Astrocyte (in vitro differentiated cells and primary cell): ENCODE measurements around the gene TOB1. TPM values are rescaled to one million over a fixed set of nuclear protein-coding genes. Genes with fewer than 3 reads are reported as not detected.

Experiments
- DNase-seq: peaks from one replicate; pipeline ENCODE4 v3.0.0-alpha.2; 2010; ENCODE audit warnings: low read depth
- FAIRE-seq: peaks from 2 replicates; lab custom pipeline; 2011; peaks lifted over from hg19 to GRCh38; lab: Jason Lieb, UNC
- H2AFZ ChIP-seq: 2 replicates; pipeline ENCODE4 v1.6.0; 2012; ENCODE audit warnings: low read depth, low read length, inconsistent platforms
- H3K27ac ChIP-seq: 2 replicates; pipeline ENCODE4 v1.5.1; 2011; ENCODE audit warnings: low read depth, low read length, inconsistent platforms
- H3K27me3 ChIP-seq: 2 replicates; pipeline ENCODE4 v1.6.0; 2011; ENCODE audit warnings: low read length, inconsistent platforms; ENCODE audit not compliant: insufficient read depth
- H3K36me3 ChIP-seq: 2 replicates; pipeline ENCODE4 v1.5.1; 2011; ENCODE audit warnings: low read length, inconsistent platforms; ENCODE audit not compliant: insufficient read depth
- H3K4me1 ChIP-seq: 2 replicates; pipeline ENCODE4 v1.5.1; 2011; ENCODE audit warnings: low read length, inconsistent platforms; ENCODE audit not compliant: insufficient read depth
- H3K4me2 ChIP-seq: 2 replicates; pipeline ENCODE4 v1.6.0; 2012; ENCODE audit warnings: low read length, inconsistent platforms
- H3K4me3 ChIP-seq: 2 replicates; pipeline ENCODE4 v1.5.1; 2011; ENCODE audit warnings: low read depth, mild to moderate bottlenecking, low read length, inconsistent platforms; ENCODE audit not compliant: insufficient read depth
- H3K79me2 ChIP-seq: 2 replicates; pipeline ENCODE4 v1.6.0; 2012; ENCODE audit warnings: mild to moderate bottlenecking, low read length, inconsistent platforms; ENCODE audit not compliant: insufficient read depth
- H3K9ac ChIP-seq: 2 replicates; pipeline ENCODE4 v1.6.0; 2012; ENCODE audit warnings: mild to moderate bottlenecking, low read length, inconsistent platforms
- H3K9me3 ChIP-seq: 2 replicates; pipeline ENCODE4 v1.5.1; 2012; ENCODE audit warnings: low read depth, mild to moderate bottlenecking, low read length, inconsistent platforms; ENCODE audit not compliant: insufficient read depth
- H4K20me1 ChIP-seq: 2 replicates; pipeline ENCODE4 v1.6.0; 2012; ENCODE audit warnings: low read length, inconsistent platforms; ENCODE audit not compliant: insufficient read depth
- H3K27ac Mint-ChIP-seq: one replicate; pipeline ENCODE4 v1.8.0; 2021; ENCODE audit warnings: mild to moderate bottlenecking, mixed read lengths; ENCODE audit not compliant: unreplicated experiment
- H3K27me3 Mint-ChIP-seq: one replicate; pipeline ENCODE4 v1.8.0; 2021; ENCODE audit warnings: low read depth, mixed read lengths; ENCODE audit not compliant: unreplicated experiment
- H3K36me3 Mint-ChIP-seq: one replicate; pipeline ENCODE4 v1.8.0; 2021; ENCODE audit warnings: low read depth, mixed read lengths; ENCODE audit not compliant: unreplicated experiment
- H3K4me1 Mint-ChIP-seq: one replicate; pipeline ENCODE4 v1.8.0; 2021; ENCODE audit warnings: low read depth, mixed read lengths; ENCODE audit not compliant: unreplicated experiment
- H3K4me3 Mint-ChIP-seq: one replicate; pipeline ENCODE4 v1.8.0; 2021; ENCODE audit warnings: mild to moderate bottlenecking, moderate library complexity, mixed read lengths; ENCODE audit not compliant: unreplicated experiment
- H3K9me3 Mint-ChIP-seq: one replicate; pipeline ENCODE4 v1.8.0; 2021; ENCODE audit warnings: mild to moderate bottlenecking, mixed read lengths; ENCODE audit not compliant: unreplicated experiment
- EZH2 ChIP-seq: IDR thresholded peaks from 2 replicates; pipeline ENCODE4 v1.6.1; 2012; ENCODE audit warnings: mild to moderate bottlenecking, low read length, inconsistent platforms; ENCODE audit not compliant: insufficient read depth
- total RNA-seq: library from RNA; stranded (reverse); gene quantifications from 2 replicates; pipeline ENCODE4 v1.2.1, GENCODE V29; 2021
- TF ChIP-seq, protein P1 (sequence below): IDR thresholded peaks from 2 replicates; pipeline ENCODE4 v1.5.1; 2011; ENCODE audit warnings: low read depth, mild to moderate bottlenecking, inconsistent platforms, low read length, moderate library complexity; ENCODE audit not compliant: insufficient read depth

Gene TOB1
- total RNA-seq, 1 donor from 2014 or later: 71.6 TPM

DNA sequence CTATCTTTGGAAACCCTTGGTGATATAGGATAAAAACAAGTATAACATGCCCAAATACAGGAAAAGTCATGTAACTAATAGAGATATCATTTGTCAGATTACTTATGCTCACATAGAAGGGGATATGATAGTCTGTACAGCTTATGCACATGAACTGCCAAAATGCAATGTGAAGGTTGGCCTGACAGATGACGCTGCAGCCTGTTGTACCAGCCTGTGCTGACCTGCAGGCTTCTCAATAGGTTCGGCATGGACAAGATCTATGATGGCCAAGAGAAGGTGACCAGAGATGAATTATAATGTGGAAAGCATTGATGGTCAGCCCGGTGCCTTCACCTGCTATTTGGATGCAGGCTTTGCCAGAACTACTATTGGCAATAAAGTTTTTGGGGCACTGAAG is 18.1 kb downstream of the TOB1 start:
- Mint-ChIP-seq H3K4me1 (peaks cover 18% of the 10 kb centered on the region), H3K36me3 (no peaks in the 10 kb centered on the region), H3K4me3 (no peak overlapping the region), H3K27me3 (peaks cover 8% of the 10 kb centered on the region), H3K9me3 (no peaks in the 10 kb centered on the region), H3K27ac (no peak overlapping the region)
- no peak for FAIRE-seq
- Histone ChIP-seq H3K9ac (no peak overlapping the region), H3K27me3 (peaks cover under 1% of the 10 kb centered on the region), H3K4me1 (peaks cover 5% of the 10 kb centered on the region), H3K4me2 (no peak overlapping the region), H3K79me2 (no peaks in the 10 kb centered on the region), H2AFZ (no peak overlapping the region), H3K9me3 (no peaks in the 10 kb centered on the region), H3K4me3 (no peak overlapping the region), H4K20me1 (no peaks in the 10 kb centered on the region), H3K36me3 (no peaks in the 10 kb centered on the region), H3K27ac (no peak overlapping the region)
- DNase-seq: no peak
- TF ChIP-seq EZH2: no peak
- TF ChIP-seq, protein P1, sequence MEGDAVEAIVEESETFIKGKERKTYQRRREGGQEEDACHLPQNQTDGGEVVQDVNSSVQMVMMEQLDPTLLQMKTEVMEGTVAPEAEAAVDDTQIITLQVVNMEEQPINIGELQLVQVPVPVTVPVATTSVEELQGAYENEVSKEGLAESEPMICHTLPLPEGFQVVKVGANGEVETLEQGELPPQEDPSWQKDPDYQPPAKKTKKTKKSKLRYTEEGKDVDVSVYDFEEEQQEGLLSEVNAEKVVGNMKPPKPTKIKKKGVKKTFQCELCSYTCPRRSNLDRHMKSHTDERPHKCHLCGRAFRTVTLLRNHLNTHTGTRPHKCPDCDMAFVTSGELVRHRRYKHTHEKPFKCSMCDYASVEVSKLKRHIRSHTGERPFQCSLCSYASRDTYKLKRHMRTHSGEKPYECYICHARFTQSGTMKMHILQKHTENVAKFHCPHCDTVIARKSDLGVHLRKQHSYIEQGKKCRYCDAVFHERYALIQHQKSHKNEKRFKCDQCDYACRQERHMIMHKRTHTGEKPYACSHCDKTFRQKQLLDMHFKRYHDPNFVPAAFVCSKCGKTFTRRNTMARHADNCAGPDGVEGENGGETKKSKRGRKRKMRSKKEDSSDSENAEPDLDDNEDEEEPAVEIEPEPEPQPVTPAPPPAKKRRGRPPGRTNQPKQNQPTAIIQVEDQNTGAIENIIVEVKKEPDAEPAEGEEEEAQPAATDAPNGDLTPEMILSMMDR: no peak

DNA sequence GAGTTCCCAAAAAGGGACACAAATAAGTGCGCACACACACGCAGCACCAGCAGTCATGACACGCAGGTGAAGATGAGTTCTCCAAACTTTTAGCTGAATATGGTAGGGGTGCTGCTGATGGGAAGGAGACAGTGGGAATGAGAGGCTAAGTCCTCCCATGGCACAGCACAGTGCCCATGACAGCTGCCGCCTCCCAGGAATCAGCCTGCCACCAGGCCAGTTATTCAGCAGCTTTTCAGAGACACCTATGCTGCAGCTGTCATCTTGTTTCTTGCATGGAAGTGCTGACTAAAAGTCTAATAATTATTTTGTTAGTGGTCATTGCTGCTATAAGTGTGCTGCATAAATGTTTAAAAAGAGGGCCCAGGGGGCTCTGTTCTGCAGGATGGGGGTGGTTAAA is 18.6 kb downstream of the TOB1 start:
- FAIRE-seq (no peak), DNase-seq (no peak)
- no peaks in the 10 kb centered on the region for H3K36me3 ChIP-seq
- Mint-ChIP-seq H3K4me3 (no peak overlapping the region), H3K4me1 (peaks cover 13% of the 10 kb centered on the region), H3K36me3 (no peaks in the 10 kb centered on the region), H3K27me3 (peaks cover 4% of the 10 kb centered on the region), H3K27ac (no peak overlapping the region), H3K9me3 (no peaks in the 10 kb centered on the region)
- H3K9me3 ChIP-seq: no peaks in the 10 kb centered on the region
- no peak overlapping the region for H3K4me3 ChIP-seq
- no peaks in the 10 kb centered on the region for H3K79me2 ChIP-seq
- H3K4me1 ChIP-seq: peaks cover 5% of the 10 kb centered on the region
- H3K9ac ChIP-seq: no peak overlapping the region
- no peak overlapping the region for H3K4me2 ChIP-seq
- no peaks in the 10 kb centered on the region for H4K20me1 ChIP-seq
- no peak for TF ChIP-seq EZH2
- TF ChIP-seq, protein P1: no peak
- no peaks in the 10 kb centered on the region for H3K27me3 ChIP-seq
- H2AFZ ChIP-seq: no peak overlapping the region
- H3K27ac ChIP-seq: no peak overlapping the region

DNA sequence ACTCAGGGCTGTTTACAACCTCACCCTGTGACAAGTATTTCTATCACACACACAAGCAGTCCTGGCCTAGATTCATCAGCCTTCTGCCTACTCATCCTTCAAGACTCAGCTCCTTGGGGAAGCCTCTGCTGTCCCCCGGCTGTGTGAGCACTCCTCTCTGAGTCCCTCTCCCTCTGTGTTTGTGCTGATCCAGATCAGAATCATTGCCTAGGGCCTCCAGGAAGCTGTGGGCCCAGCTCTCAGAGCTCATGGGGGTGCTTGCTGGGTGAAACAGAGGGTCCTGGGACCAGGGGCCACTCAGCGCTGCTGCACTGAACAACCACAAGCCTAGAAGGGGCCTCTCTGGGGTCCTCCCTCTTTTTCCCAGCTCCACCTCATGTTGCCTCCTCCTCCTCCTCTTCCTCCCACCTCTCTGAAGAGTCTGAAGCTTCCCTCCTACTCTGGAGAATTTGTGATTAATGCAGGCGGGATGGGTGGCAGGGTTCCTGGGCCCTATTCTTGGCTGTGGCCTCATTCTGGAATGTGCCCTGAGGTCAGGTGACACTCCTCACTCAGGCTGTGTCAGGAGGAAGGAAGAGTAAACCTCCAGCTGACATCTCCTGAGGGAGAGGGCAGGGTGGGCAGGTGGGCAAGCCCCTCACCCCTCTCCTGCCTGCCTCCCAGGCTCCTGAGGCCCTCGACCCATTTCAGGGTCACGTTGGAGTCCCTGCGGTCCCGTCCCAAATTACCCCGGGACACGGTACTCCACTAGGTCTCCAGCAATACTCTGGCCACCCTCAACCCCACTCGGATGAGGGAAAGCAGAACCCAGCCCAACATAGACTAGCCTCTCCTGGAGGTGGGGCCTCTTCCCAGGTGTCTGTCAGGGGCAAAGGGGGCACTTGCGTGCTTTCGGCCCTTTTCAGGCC is 20.7 kb downstream of the TOB1 start:
- no peaks in the 10 kb centered on the region for H3K36me3 Mint-ChIP-seq
- Histone ChIP-seq H4K20me1 (no peaks in the 10 kb centered on the region), H3K4me3 (no peak overlapping the region), H2AFZ (peak overlapping the region; percentile 13), H3K9me3 (no peaks in the 10 kb centered on the region), H3K27ac (no peak overlapping the region), H3K36me3 (no peaks in the 10 kb centered on the region), H3K4me1 (peaks cover 5% of the 10 kb centered on the region), H3K27me3 (no peaks in the 10 kb centered on the region), H3K4me2 (no peak overlapping the region), H3K79me2 (no peaks in the 10 kb centered on the region), H3K9ac (no peak overlapping the region)
- DNase-seq (peak; percentile 14), FAIRE-seq (no peak)
- TF ChIP-seq, protein P1: no peak
- no peak for TF ChIP-seq EZH2
- no peak overlapping the region for H3K4me3 Mint-ChIP-seq
- H3K4me1 Mint-ChIP-seq: peaks cover 13% of the 10 kb centered on the region
- H3K9me3 Mint-ChIP-seq: no peaks in the 10 kb centered on the region
- peaks cover 10% of the 10 kb centered on the region for H3K27me3 Mint-ChIP-seq
- peak overlapping the region; percentile 92 for H3K27ac Mint-ChIP-seq
